Measurements from ENCODE around the gene GPANK1. TPM values are rescaled to one million over a fixed set of nuclear protein-coding genes. Genes with fewer than 3 reads are reported as not detected.

The GPANK1 gene
- total RNA-seq, 1 experiment from 2014 or later, result 18.6 TPM

DNA sequence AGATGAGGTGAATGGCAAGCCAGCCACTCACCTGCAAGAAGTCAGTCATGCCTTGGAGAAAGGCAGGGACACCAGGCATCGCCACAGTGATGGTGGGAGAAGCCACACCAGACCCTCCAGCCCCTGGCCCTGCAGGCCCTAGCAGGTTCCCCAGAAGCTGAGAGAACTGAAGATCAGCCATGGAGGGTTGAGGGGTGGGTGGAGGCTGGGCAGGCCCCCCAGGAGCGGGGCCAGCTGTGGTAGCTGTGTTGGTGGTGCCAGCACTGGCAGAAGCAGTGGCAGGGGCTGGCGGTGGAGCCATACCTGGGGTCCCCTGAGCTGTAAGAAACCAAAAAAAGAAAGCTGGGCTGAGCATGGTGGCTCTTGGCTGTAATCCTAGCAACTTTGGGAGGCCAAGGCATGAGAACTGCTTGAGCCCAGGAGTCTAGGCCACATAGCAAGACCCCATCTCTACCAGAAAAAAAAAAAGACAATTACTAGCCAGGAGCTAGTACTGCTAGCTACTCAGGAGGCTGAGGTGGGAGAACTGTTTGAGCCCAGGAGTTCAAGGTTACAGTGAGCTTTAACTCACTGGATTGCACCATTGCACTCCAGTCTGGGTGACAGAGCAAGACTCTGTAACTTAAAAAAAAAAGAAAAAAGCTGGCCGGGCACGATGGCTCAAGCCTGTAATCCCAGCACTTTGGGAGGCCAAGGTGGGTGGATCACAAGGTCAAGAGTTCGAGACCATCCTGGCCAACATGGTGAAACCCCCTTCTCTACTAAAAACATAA lies 21.8 kb downstream of the GPANK1 start:
- no peaks in the 10 kb centered on the region for H3K27me3 ChIP-seq (ENCODE audit: low read length)
- no peak overlapping the region for H3K4me3 ChIP-seq (ENCODE audit: low read length)
- H3K9me2 ChIP-seq (replicated peaks; ENCODE audit: insufficient read depth, low read length), result no peaks in the 10 kb centered on the region
- peaks cover 3% of the 10 kb centered on the region; the same call in 1 of the 2 replicates for H4K20me1 ChIP-seq (ENCODE audit: insufficient read depth, low read depth, low read length)
- no peak overlapping the region for H3K9ac ChIP-seq (ENCODE audit: low read length)
- no peak overlapping the region for H3K27ac ChIP-seq (ENCODE audit: low read length)
- no peak overlapping the region for H3K4me2 ChIP-seq (ENCODE audit: low read depth, low read length, poor library complexity, severe bottlenecking)
- H3K4me1 ChIP-seq (ENCODE audit: low read length), result peaks cover 5% of the 10 kb centered on the region
- no peak for DNase-seq
- no peak overlapping the region for H2AFZ ChIP-seq (ENCODE audit: low read length)
- peaks cover 20% of the 10 kb centered on the region; the same call in 1 of the 2 replicates for H3K36me3 ChIP-seq (ENCODE audit: insufficient read depth, low read length)
- no peaks in the 10 kb centered on the region for H3K79me2 ChIP-seq (ENCODE audit: low read length)
- H3K9me3 ChIP-seq (ENCODE audit: low read length), result no peaks in the 10 kb centered on the region

DNA sequence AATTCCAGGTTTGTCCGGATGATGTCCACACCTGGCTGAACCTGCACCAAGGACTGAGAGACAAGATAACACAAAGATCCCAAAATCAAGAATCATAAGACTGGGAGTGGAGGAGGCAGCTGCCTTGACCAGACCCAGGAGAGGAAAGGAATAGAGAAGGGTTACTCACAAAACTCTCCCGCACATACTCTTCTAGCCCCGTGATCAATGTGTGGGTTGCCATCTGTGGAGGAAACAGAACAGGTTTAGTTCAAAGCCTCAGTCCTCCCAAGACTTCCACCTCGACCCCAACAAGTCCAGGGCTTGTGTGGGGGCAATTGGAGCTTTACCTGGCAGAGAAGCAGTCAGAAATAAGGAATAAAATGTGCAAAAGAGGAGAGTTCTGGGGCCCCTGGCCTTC lies 23.4 kb downstream of the GPANK1 start:
- no peaks in the 10 kb centered on the region for H3K79me2 ChIP-seq (ENCODE audit: low read length)
- peaks cover 4% of the 10 kb centered on the region; the same call in 1 of the 2 replicates for H4K20me1 ChIP-seq (ENCODE audit: insufficient read depth, low read depth, low read length)

DNA sequence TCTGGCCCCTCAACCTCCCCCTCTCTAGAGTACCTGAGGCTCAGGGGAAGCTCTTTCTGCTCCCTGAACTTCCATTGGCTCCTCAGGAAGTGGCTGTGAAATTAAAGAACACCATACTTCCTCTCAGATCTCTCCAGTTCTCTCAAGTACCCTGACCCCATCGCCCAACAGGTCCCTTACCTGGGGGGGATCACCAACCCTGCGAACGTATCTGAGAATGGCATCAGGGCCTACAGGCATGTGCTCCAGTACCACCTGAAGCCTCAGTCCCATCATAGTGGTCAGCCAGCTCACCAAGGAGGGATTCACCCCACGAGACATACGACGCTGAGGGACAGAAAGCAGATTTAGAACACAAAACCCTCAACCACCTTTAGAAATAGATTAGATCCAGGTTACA lies 24.2 kb downstream of the GPANK1 start:
- H3K36me3 ChIP-seq (ENCODE audit: insufficient read depth, low read length), result peaks cover 39% of the 10 kb centered on the region
- no peak overlapping the region for H3K4me3 ChIP-seq (ENCODE audit: low read length)
- no peaks in the 10 kb centered on the region for H3K27me3 ChIP-seq (ENCODE audit: low read length)
- peaks cover 29% of the 10 kb centered on the region for H3K4me1 ChIP-seq (ENCODE audit: low read length)
- no peaks in the 10 kb centered on the region for H3K79me2 ChIP-seq (ENCODE audit: low read length)
- no peaks in the 10 kb centered on the region for H3K9me3 ChIP-seq (ENCODE audit: low read length)
- H3K9ac ChIP-seq (ENCODE audit: low read length), result no peak overlapping the region
- no peaks in the 10 kb centered on the region for H3K9me2 ChIP-seq (replicated peaks; ENCODE audit: insufficient read depth, low read length)
- no peak overlapping the region for H3K27ac ChIP-seq (ENCODE audit: low read length)
- no peak overlapping the region for H2AFZ ChIP-seq (ENCODE audit: low read length)
- no peak for DNase-seq
- H3K4me2 ChIP-seq (ENCODE audit: low read depth, low read length, poor library complexity, severe bottlenecking), result no peak overlapping the region
- H4K20me1 ChIP-seq (ENCODE audit: insufficient read depth, low read depth, low read length), result peaks cover 7% of the 10 kb centered on the region; the same call in 1 of the 2 replicates

More for the DNA sequence above, 23.4 kb downstream of the GPANK1 start:
- H3K36me3 ChIP-seq (ENCODE audit: insufficient read depth, low read length), result peaks cover 32% of the 10 kb centered on the region
- no peak overlapping the region for H3K27ac ChIP-seq (ENCODE audit: low read length)
- no peaks in the 10 kb centered on the region for H3K9me2 ChIP-seq (replicated peaks; ENCODE audit: insufficient read depth, low read length)
- no peak for DNase-seq
- H3K4me3 ChIP-seq (ENCODE audit: low read length), result no peak overlapping the region
- H3K9ac ChIP-seq (ENCODE audit: low read length), result no peak overlapping the region
- no peaks in the 10 kb centered on the region for H3K9me3 ChIP-seq (ENCODE audit: low read length)
- peaks cover 22% of the 10 kb centered on the region for H3K4me1 ChIP-seq (ENCODE audit: low read length)
- no peak overlapping the region for H2AFZ ChIP-seq (ENCODE audit: low read length)
- no peaks in the 10 kb centered on the region for H3K27me3 ChIP-seq (ENCODE audit: low read length)
- H3K4me2 ChIP-seq (ENCODE audit: low read depth, low read length, poor library complexity, severe bottlenecking), result no peak overlapping the region

DNA sequence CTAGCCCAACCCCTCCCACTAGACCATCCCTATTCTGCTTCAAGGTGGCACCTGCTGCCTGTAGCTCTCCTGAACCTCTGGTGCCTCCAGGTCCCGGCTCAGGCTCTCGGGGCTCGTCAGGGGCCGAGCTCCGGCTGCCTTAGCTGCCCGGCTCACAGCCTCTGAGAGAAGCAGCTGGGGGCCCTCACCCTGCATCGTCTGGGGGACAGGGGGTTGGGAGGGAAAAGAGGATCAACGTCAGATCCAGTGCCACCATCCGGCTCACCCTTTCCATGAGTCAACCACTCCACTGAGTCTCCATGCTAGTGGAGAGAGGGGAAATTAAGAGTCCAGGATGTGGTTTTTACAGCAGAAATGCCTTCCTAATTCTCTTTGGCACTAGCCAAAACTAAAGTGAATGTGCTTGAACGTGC lies 25.3 kb downstream of the GPANK1 start:
- H3K4me1 ChIP-seq (ENCODE audit: low read length), result peaks cover 40% of the 10 kb centered on the region
- no peaks in the 10 kb centered on the region for H3K9me3 ChIP-seq (ENCODE audit: low read length)
- H3K79me2 ChIP-seq (ENCODE audit: low read length), result no peaks in the 10 kb centered on the region
- no peaks in the 10 kb centered on the region for H3K9me2 ChIP-seq (replicated peaks; ENCODE audit: insufficient read depth, low read length)
- peaks cover 46% of the 10 kb centered on the region for H3K36me3 ChIP-seq (ENCODE audit: insufficient read depth, low read length)
- H2AFZ ChIP-seq (ENCODE audit: low read length), result no peak overlapping the region
- no peak overlapping the region for H3K4me2 ChIP-seq (ENCODE audit: low read depth, low read length, poor library complexity, severe bottlenecking)
- no peak overlapping the region for H3K9ac ChIP-seq (ENCODE audit: low read length)
- H4K20me1 ChIP-seq (ENCODE audit: insufficient read depth, low read depth, low read length), result peaks cover 10% of the 10 kb centered on the region; the same call in 1 of the 2 replicates
- no peak for DNase-seq
- no peak overlapping the region for H3K4me3 ChIP-seq (ENCODE audit: low read length)
- no peaks in the 10 kb centered on the region for H3K27me3 ChIP-seq (ENCODE audit: low read length)
- H3K27ac ChIP-seq (ENCODE audit: low read length), result peak overlapping the region; percentile 91; the same call in 1 of the 2 replicates

DNA sequence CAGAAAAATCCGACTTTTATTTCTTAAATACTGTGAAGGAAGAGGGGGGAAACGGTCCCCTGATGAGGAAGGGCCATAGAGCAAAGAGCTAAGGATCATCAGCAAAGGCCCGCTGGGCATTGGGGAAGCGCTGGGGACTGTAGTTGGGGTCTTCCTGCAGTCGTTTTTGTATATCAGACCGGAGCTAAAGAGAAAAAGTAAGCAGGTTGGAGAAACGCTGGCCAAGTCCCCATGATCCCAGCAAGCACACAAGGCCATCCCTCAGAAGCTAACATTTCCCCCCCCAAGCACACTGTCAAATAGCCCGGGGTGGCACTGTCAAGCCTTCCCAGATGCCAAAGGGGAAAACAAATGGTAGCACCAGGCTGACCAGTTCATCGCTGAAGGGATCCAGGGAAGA lies 25.8 kb downstream of the GPANK1 start:
- H2AFZ ChIP-seq (ENCODE audit: low read length), result no peak overlapping the region
- no peak for DNase-seq
- H4K20me1 ChIP-seq (ENCODE audit: insufficient read depth, low read depth, low read length), result peaks cover 14% of the 10 kb centered on the region; the same call in 1 of the 2 replicates

DNA sequence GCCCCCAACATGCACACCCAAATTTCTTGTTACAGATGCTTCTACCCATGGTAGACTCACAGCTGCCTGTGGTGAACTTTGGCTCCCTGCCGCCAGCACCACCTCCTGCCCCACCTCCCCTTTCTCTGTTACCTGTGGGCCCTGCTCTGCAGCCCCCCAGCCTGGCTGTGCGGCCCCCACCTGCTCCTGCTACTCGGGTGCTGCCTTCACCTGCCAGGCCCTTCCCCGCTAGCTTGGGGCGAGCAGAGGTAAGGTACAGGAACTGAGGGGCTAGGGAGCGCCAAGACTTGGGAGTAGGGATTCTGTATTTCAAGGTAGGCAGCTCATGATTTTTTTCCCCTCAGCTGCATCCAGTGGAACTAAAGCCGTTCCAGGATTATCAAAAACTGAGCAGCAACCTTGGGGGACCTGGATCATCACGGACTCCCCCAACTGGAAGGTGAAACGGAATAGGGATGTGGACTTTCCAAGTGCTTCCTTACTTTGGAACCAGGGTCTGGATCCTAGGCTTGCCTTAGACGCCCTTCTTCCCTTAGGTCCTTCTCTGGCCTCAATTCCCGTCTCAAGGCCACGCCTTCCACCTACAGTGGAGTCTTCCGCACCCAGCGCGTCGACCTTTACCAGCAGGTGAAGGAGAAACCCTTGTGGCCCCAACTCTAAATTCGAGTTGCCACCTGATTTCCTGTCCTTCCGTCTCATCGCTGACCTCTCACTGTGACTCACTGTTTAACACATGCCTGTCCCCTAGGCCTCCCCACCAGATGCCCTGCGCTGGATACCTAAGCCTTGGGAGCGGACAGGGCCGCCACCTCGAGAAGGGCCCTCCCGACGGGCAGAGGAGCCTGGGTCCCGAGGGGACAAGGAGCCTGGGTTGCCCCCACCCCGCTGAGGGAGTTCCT lies 27.9 kb downstream of the GPANK1 start:
- Histone ChIP-seq H3K27ac (ENCODE audit: low read length) (peak overlapping the region; percentile 91), H3K9ac (ENCODE audit: low read length) (no peak overlapping the region), H4K20me1 (ENCODE audit: insufficient read depth, low read depth, low read length) (peaks cover 25% of the 10 kb centered on the region; the same call in 1 of the 2 replicates), H3K79me2 (ENCODE audit: low read length) (no peaks in the 10 kb centered on the region), H3K4me3 (ENCODE audit: low read length) (no peak overlapping the region), H3K4me2 (ENCODE audit: low read depth, low read length, poor library complexity, severe bottlenecking) (peak overlapping the region; percentile 46), H3K4me1 (ENCODE audit: low read length) (peaks cover 45% of the 10 kb centered on the region), H2AFZ (ENCODE audit: low read length) (no peak overlapping the region), H3K36me3 (ENCODE audit: insufficient read depth, low read length) (peaks cover 57% of the 10 kb centered on the region), H3K27me3 (ENCODE audit: low read length) (no peaks in the 10 kb centered on the region), H3K9me2 (replicated peaks; ENCODE audit: insufficient read depth, low read length) (no peaks in the 10 kb centered on the region), H3K9me3 (ENCODE audit: low read length) (no peaks in the 10 kb centered on the region)
- DNase-seq, result no peak

More for the DNA sequence above, 25.8 kb downstream of the GPANK1 start:
- peaks cover 44% of the 10 kb centered on the region for H3K4me1 ChIP-seq (ENCODE audit: low read length)
- H3K4me3 ChIP-seq (ENCODE audit: low read length), result no peak overlapping the region
- H3K27me3 ChIP-seq (ENCODE audit: low read length), result no peaks in the 10 kb centered on the region
- no peaks in the 10 kb centered on the region for H3K9me3 ChIP-seq (ENCODE audit: low read length)
- H3K27ac ChIP-seq (ENCODE audit: low read length), result peak overlapping the region; percentile 91
- H3K9ac ChIP-seq (ENCODE audit: low read length), result no peak overlapping the region
- peaks cover 50% of the 10 kb centered on the region for H3K36me3 ChIP-seq (ENCODE audit: insufficient read depth, low read length)
- H3K9me2 ChIP-seq (replicated peaks; ENCODE audit: insufficient read depth, low read length), result no peaks in the 10 kb centered on the region
- H3K79me2 ChIP-seq (ENCODE audit: low read length), result no peaks in the 10 kb centered on the region
- H3K4me2 ChIP-seq (ENCODE audit: low read depth, low read length, poor library complexity, severe bottlenecking), result no peak overlapping the region

DNA sequence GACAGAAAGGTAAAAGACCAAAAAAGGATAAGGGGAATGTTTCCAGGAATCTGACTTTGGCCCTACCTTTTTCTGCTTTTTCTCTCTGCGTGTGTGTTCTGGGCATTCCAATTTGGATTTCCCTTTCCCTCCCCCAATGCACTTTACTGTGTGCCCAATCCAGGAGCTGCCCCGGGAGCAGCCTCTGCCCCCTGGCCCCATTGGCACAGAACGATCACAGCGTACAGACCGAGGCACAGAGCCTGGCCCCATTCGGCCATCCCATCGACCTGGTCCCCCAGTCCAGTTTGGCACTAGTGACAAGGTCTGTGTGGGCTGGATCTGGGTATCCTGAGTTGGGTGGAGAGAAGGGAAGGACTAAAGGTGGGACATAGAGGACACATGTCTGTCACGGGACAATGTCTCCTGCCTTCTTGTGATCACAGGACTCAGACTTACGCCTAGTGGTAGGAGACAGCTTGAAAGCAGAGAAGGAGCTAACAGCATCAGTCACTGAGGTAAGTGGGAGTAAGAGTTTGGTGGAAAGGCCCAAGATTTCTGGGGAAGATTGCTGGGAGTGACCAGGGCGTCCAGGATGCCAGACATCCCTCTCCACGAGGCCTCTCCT lies 29.7 kb downstream of the GPANK1 start:
- H3K9me2 ChIP-seq (replicated peaks; ENCODE audit: insufficient read depth, low read length), result no peaks in the 10 kb centered on the region
- peaks cover 45% of the 10 kb centered on the region for H3K4me1 ChIP-seq (ENCODE audit: low read length)
- no peak overlapping the region for H3K4me3 ChIP-seq (ENCODE audit: low read length)
- no peak overlapping the region for H2AFZ ChIP-seq (ENCODE audit: low read length)
- no peaks in the 10 kb centered on the region for H3K9me3 ChIP-seq (ENCODE audit: low read length)
- no peak overlapping the region for H3K9ac ChIP-seq (ENCODE audit: low read length)
- H4K20me1 ChIP-seq (ENCODE audit: insufficient read depth, low read depth, low read length), result peaks cover 25% of the 10 kb centered on the region; the same call in 1 of the 2 replicates
- H3K79me2 ChIP-seq (ENCODE audit: low read length), result no peaks in the 10 kb centered on the region; the same call in 1 of the 2 replicates
- no peaks in the 10 kb centered on the region for H3K27me3 ChIP-seq (ENCODE audit: low read length)
- no peak overlapping the region for H3K4me2 ChIP-seq (ENCODE audit: low read depth, low read length, poor library complexity, severe bottlenecking)
- H3K36me3 ChIP-seq (ENCODE audit: insufficient read depth, low read length), result peaks cover 65% of the 10 kb centered on the region
- no peak for DNase-seq
- H3K27ac ChIP-seq (ENCODE audit: low read length), result no peak overlapping the region
